NCI-H345 (cell line): ENCODE results near the gene COL19A1.

Experiments
- DNase-seq: peaks from one replicate; lab custom pipeline; 2025; lab: John Stamatoyannopoulos, UW

The COL19A1 gene

GRCh38 chr6:70059039-70059719, 192.8 kb downstream of the COL19A1 start:
- DNase-seq, result no peak

DNA sequence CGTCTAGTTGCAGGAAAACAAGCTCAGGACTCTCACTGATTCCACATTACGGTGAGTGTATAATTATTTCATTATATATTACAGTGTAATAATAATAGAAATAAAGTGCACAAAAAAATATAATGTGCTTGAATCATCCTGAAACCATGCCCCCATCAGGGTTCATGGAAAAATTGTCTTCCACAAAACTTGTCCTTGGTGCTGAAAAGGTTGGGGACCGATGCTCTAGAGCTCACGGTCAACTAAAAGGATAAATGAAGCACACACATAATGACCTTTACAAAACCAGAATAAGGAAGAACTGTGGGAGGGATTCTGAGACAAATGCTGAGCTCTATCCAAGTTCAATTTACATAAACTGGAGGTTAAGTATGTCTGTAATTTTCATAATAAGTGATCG, 194.3 kb downstream of the COL19A1 start:
- no peak for DNase-seq

- no peak for DNase-seq
Measured at GRCh38 chr6:70061546-70061945, 195.2 kb downstream of the COL19A1 start.

DNA sequence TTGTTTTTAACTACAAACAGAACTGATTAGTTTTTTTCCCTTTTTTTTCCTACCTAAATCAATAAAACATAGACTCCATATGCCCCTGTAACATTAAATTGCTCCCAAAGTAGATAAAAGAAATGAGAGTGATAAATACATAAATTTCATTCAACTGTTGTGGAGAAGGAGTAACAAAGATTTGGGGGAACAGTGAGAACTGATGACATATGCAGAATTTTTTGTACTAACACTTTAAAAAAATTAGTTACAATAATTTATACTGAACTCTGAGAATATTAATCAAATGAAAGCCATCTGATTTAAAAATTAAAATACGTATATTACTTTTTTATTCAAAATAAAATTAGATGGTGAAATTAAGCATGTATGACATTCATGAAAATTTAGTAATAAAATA, 195.7 kb downstream of the COL19A1 start:
- no peak for DNase-seq

DNA sequence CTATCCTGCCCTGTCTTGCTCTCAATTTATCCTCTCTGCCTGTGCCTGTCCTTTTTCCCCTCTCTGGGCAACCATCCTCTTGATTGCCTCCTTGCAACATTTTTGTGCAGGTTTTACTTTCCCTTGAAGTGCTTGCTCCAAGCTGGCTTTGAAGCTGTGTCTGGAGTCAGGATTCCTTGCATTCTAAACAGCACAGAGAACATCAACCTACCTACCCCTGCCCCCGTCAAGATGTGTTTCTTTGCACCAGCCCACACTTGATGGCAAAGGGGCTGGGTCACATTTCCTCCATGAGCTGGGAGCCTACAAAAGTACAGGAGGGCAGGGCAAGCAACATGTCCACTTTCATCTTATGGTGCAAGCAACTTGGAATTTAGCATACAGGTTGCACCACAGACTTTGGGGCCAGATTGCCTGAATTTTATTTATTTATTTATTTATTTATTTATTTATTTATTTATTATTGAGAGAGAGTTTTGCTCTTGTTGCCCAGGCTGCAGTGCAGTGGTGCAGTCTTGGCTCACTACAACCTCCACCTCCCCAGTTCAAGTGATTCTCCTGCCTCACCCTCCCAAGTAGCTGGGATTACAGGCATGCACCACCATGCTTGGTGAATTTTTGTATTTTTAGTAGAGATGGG, 206.3 kb downstream of the COL19A1 start:
- no peak for DNase-seq

DNA sequence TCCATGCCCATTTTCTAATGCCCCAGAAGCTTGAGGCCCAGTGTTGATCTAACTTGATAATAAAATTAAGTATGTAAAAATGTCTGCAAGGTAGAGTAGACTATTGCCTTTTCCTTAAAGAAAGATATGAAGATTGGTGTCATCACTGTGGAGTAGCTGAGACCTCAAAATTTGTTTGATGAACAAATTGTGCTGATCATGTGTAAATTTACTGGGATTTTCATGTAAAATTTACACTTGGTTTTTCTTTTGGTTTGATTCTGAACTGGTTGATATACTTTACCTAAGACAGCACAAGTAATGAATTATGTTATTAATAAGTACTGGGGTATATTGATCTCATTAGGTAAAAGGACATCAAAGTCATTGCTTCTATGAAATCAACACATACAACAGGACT, 207.3 kb downstream of the COL19A1 start:
- DNase-seq, result no peak

GRCh38 chr6:70079241-70079640, 212.9 kb downstream of the COL19A1 start:
- no peak for DNase-seq

GRCh38 chr6:70080443-70081070, 214.2 kb downstream of the COL19A1 start:
- DNase-seq, result no peak

DNA sequence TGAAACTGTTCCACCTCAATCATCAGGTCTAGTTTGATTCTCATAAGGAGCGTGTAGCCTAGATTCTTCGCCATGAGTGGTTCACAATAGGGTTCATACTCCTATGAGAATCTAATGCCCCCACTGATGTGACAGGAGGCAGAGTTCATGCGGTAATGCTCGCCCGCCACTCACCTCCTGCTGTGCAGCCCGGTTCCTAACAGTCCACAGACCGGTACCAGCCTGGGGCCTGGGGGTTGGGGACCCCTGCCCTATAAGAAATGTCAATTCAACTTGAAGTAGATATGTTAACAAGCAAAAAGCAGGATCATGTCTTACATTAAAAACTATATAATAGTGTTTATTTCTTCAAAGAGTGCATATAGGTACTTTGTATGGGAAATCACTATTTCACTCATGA, 216.5 kb downstream of the COL19A1 start:
- no peak for DNase-seq

DNA sequence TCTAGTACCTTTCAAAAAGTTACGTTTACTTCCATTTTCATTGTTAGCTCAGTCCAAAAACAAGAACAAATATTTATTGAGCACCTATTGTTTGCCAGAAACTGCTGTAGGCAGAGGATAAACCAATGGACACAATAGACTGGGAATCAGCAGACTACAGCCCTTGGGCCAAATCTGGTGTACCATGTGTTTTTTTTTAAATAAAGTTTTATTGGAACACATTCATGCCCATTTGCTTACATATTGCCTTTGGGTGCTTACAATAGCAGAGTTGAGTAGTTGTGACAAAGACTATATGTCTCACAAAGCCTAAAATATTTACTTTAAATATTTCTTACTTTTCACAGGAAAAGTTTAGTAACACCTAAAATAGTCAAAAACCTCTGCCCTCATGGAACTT, 220.4 kb downstream of the COL19A1 start:
- no peak for DNase-seq

DNA sequence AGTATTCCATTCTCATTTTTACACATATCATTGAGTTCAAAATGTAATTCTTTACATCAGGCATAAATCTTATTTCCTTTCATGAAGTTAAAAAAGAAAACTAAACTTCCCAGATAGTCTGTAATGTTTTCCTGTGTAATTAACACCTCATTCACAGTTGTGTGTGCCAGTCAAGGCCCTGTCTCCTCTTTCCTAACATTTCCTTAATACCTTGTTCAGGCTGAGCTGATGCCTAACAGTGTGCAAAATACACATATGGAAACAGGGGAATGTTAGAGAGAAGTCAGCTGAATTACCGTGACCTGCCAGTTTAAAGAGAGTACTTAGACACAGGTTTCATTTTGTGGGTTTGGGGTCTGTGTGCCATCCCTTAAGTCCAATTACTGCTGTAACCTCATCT, 227.8 kb downstream of the COL19A1 start:
- DNase-seq, result no peak

DNA sequence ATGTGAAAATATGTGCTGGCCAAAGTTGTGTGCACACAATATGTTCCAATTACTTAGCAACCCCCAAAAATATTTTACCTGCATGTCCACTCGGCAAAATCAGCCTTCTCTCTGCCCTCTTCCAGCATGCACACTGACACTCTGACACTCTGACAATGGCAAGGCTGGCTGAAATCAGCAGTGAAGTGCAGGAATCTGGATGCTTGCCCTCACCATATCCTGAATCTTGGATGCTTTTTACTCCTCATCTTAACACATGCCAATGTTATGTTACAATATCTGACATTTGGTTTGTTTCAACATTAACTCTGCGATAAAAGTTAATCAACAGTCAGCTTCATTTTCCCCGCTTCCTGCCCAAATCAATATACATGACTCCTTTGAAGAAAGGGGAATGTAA, 233.4 kb downstream of the COL19A1 start:
- no peak for DNase-seq

DNA sequence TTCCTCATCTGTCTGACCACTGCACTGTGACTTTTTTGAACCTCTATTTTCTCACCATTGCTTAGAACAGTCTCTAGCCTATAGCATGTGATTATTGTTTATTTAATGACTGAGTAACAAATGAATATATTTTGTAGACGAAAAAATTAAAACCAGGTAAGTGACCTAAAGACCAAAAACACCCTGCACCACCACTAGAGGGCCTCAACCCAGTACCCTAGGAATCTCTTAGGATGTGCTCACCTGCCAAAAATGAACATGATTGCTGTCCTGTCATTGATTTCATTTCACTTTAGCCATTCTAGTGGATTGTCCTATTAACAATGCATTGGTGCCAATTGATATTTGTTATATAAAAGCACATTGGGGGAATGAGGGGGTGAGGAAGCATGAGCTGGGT, 237.4 kb downstream of the COL19A1 start:
- DNase-seq, result no peak

GRCh38 chr6:70107852-70108629, 241.7 kb downstream of the COL19A1 start:
- peak; percentile 41 for DNase-seq

GRCh38 chr6:70110126-70111022, 244.0 kb downstream of the COL19A1 start:
- DNase-seq, result no peak

DNA sequence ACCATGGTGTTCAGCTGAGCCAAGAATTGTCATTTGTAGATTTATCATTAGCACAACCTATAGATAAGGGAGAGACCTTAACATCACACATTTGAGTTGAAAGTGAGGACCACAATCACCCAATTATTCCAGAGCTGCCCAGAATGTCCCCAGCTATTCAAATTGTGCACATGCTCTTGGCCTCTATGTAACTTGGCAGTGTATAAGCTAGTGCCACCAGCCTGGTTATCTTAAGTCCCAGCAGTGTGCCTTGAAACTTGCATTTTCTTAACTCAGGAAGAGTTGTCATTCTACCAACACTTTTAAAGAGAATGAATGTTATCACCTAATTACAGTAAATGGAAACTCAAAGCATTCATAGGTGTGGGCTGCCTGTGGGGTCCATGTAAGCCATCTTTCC, 245.4 kb downstream of the COL19A1 start:
- no peak for DNase-seq

DNA sequence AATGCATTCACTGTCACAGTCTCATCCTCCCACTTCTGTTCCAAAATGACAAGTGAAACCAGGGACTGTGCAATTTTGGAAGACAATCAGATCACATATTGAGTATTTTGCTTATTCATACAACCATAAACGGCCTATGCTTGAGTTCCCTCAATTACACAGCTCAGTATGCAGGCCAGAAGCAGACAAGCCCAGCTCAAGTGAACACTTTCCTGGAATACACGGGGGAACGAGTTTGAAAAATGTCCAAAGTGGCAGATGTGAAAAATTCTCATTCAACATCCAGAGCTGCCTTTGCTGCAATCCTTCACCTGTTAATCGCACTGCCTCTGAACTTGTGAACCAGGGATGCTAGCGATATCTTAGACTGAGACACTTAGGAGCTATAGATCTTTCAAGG, 246.4 kb downstream of the COL19A1 start:
- no peak for DNase-seq

DNA sequence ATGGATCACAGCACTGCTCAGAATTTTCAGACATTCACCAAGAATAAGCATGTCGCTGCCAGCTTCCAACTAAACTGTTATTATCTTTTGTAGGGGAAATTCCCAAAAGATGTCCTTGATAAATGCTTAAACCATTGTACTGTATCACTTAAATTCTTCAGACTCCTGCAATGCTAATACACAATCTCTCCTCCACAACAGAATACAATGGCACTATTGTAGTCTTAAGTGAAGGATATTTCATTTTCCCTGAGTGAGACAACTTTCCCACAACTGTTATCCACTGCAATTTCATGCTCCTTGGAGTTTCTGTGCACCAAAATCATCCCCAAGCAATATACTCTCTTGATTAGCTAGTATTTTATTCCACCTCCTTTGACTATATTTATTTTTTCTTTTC, 246.8 kb downstream of the COL19A1 start:
- no peak for DNase-seq

- no peak for DNase-seq
Measured at GRCh38 chr6:70118670-70119069, 252.3 kb downstream of the COL19A1 start.

GRCh38 chr6:70119218-70119835, 253.0 kb downstream of the COL19A1 start:
- DNase-seq, result no peak

- DNase-seq, result no peak
Measured at GRCh38 chr6:70124443-70124842, 258.1 kb downstream of the COL19A1 start.
